Measurements from ENCODE around the gene FCRL6.
A peak's percentile ranks its signal among the peaks of the same experiment; 100 is the strongest.

- TF ChIP-seq CTCF (optimal IDR thresholded peaks at IDR 0.05 in 1 of 3, IDR thresholded peaks at IDR 0.05 in 1 of 3, conservative IDR thresholded peaks at IDR 0.05 in 1 of 3; ENCODE audit: extremely low read depth in 1 of 3, insufficient read depth in 2 of 3, low read length in 3 of 3) = peak in 1 of 3 experiments; percentile 25
- no peak for TF ChIP-seq EZH2 (IDR thresholded peaks at IDR 0.05; ENCODE audit: low read length)
Measured at GRCh38 chr1:159835862-159836525, 33.8 kb downstream of the FCRL6 start.
